ENCODE results near the gene CD164L2.

Gene CD164L2

GRCh38 chr1:27331426-27331825 lies 51.7 kb downstream of the CD164L2 start:
- TF ChIP-seq CTCF (IDR thresholded peaks at IDR 0.05; ENCODE audit: low read depth, low read length), result no peak

DNA sequence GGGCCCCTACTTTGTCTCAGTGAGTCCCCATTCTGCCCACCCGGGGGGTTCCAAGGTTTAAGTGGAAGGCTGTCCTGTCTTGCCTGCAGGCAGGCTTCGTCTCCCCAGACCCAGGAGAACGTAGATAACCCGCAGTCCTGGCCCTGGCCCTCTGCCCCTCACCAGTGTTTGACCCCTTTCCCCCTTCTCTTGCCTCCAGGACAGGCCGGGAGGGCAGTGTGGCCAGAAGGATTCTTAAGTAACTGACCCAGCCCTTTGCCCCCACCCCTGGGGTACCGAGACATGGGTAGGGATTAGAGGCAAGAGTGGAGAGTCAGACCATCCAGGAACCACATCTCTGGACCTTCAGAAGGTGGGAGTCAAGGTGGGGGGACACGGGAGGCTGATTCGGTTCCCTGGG lies 52.3 kb downstream of the CD164L2 start:
- no peak overlapping the region for H3K4me3 ChIP-seq (replicated peaks in 1 of 2; ENCODE audit: low read depth in 2 of 2, low read length in 2 of 2)
- no peak for DNase-seq (ENCODE audit: low read depth in 2 of 2)
- no peak for TF ChIP-seq CTCF (IDR thresholded peaks at IDR 0.05; ENCODE audit: low read depth, low read length)

More at GRCh38 chr1:27331426-27331825, 51.7 kb downstream of the CD164L2 start:
- no peak for DNase-seq (ENCODE audit: low read depth in 2 of 2)
- H3K4me3 ChIP-seq (replicated peaks in 1 of 2; ENCODE audit: low read depth in 2 of 2, low read length in 2 of 2), result no peak overlapping the region
